ENCODE measurements around the gene PRKCQ.

The PRKCQ gene

GRCh38 chr10:6567203-6567703 lies 12.8 kb downstream of the PRKCQ start:
- no peaks in the 10 kb centered on the region for H3F3A ChIP-seq (ENCODE audit: insufficient read depth)
- H2AFZ ChIP-seq (ENCODE audit: low read depth, low read length, severe bottlenecking), result no peak overlapping the region
- H3K9me3 ChIP-seq (ENCODE audit: insufficient read depth, low read length), result no peaks in the 10 kb centered on the region
- no peak overlapping the region for H3K9ac ChIP-seq (ENCODE audit: low read length)
- H3K27me3 ChIP-seq (ENCODE audit: low read length), result no peaks in the 10 kb centered on the region
- no peaks in the 10 kb centered on the region for H3K79me2 ChIP-seq (ENCODE audit: insufficient read depth, low read length)
- no peak overlapping the region for H3K4me2 ChIP-seq (ENCODE audit: low read depth, low read length, poor library complexity, severe bottlenecking)
- no peaks in the 10 kb centered on the region for H4K20me1 ChIP-seq (ENCODE audit: low read depth, low read length)
- no peaks in the 10 kb centered on the region for H3K9me2 ChIP-seq (replicated peaks; ENCODE audit: insufficient read depth, low read length)
- TF ChIP-seq EZH2phosphoT487 (conservative IDR thresholded peaks at IDR 0.05; ENCODE audit: low read length), result no peak
- TF ChIP-seq, protein P1, sequence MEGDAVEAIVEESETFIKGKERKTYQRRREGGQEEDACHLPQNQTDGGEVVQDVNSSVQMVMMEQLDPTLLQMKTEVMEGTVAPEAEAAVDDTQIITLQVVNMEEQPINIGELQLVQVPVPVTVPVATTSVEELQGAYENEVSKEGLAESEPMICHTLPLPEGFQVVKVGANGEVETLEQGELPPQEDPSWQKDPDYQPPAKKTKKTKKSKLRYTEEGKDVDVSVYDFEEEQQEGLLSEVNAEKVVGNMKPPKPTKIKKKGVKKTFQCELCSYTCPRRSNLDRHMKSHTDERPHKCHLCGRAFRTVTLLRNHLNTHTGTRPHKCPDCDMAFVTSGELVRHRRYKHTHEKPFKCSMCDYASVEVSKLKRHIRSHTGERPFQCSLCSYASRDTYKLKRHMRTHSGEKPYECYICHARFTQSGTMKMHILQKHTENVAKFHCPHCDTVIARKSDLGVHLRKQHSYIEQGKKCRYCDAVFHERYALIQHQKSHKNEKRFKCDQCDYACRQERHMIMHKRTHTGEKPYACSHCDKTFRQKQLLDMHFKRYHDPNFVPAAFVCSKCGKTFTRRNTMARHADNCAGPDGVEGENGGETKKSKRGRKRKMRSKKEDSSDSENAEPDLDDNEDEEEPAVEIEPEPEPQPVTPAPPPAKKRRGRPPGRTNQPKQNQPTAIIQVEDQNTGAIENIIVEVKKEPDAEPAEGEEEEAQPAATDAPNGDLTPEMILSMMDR (IDR thresholded peaks at IDR 0.05; ENCODE audit: insufficient read depth, low read length, poor library complexity, severe bottlenecking), result no peak
- no peak overlapping the region for H3K4me3 ChIP-seq (ENCODE audit: insufficient read depth, low read length, poor library complexity, severe bottlenecking)
- no peak overlapping the region for H3K27ac ChIP-seq (ENCODE audit: low read depth, low read length)
- no peaks in the 10 kb centered on the region for H3K36me3 ChIP-seq (ENCODE audit: low read length)

DNA sequence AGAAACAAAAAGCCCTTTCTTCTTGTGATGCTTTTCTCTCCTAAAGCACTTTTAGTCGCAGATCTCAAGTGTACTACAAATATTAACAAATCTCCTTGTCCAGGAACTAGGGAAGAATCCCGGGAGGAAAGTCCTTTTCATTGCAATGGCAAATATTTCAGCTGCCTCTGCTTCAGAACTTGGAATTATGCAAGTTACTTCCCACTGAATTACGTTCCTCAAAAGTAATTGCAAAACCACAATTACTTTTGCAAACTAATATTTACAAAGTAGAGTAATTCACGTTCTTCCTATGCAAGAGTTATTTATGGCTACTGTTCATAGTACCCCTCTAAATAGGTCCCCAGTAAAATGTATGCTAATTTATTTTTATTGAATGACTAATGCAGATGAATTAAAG lies 14.5 kb downstream of the PRKCQ start:
- Histone ChIP-seq H3F3A (ENCODE audit: insufficient read depth) (no peaks in the 10 kb centered on the region), H3K27me3 (ENCODE audit: low read length) (no peaks in the 10 kb centered on the region), H3K9me3 (ENCODE audit: insufficient read depth, low read length) (no peaks in the 10 kb centered on the region), H3K27ac (ENCODE audit: low read depth, low read length) (no peak overlapping the region), H3K9ac (ENCODE audit: low read length) (no peak overlapping the region), H3K36me3 (ENCODE audit: low read length) (no peaks in the 10 kb centered on the region), H3K4me3 (ENCODE audit: insufficient read depth, low read length, poor library complexity, severe bottlenecking) (no peak overlapping the region), H4K20me1 (ENCODE audit: low read depth, low read length) (no peaks in the 10 kb centered on the region), H3K79me2 (ENCODE audit: insufficient read depth, low read length) (no peaks in the 10 kb centered on the region), H2AFZ (ENCODE audit: low read depth, low read length, severe bottlenecking) (no peak overlapping the region), H3K9me2 (replicated peaks; ENCODE audit: insufficient read depth, low read length) (no peaks in the 10 kb centered on the region), H3K4me2 (ENCODE audit: low read depth, low read length, poor library complexity, severe bottlenecking) (no peak overlapping the region)
- no peak for TF ChIP-seq EZH2phosphoT487 (conservative IDR thresholded peaks at IDR 0.05; ENCODE audit: low read length)
- TF ChIP-seq, protein P1 (IDR thresholded peaks at IDR 0.05; ENCODE audit: insufficient read depth, low read length, poor library complexity, severe bottlenecking), result no peak

GRCh38 chr10:6564367-6564766 lies 15.7 kb downstream of the PRKCQ start:
- Histone ChIP-seq H3K27me3 (ENCODE audit: low read length) (no peaks in the 10 kb centered on the region), H3K27ac (ENCODE audit: low read depth, low read length) (no peak overlapping the region), H4K20me1 (ENCODE audit: low read depth, low read length) (no peaks in the 10 kb centered on the region), H3K79me2 (ENCODE audit: insufficient read depth, low read length) (no peaks in the 10 kb centered on the region), H3K9ac (ENCODE audit: low read length) (no peak overlapping the region), H3K4me3 (ENCODE audit: insufficient read depth, low read length, poor library complexity, severe bottlenecking) (no peak overlapping the region), H3K36me3 (ENCODE audit: low read length) (no peaks in the 10 kb centered on the region), H2AFZ (ENCODE audit: low read depth, low read length, severe bottlenecking) (no peak overlapping the region), H3K9me2 (replicated peaks; ENCODE audit: insufficient read depth, low read length) (no peaks in the 10 kb centered on the region), H3K9me3 (ENCODE audit: insufficient read depth, low read length) (no peaks in the 10 kb centered on the region), H3K4me2 (ENCODE audit: low read depth, low read length, poor library complexity, severe bottlenecking) (no peak overlapping the region), H3F3A (ENCODE audit: insufficient read depth) (no peaks in the 10 kb centered on the region)
- TF ChIP-seq, protein P1 (IDR thresholded peaks at IDR 0.05; ENCODE audit: insufficient read depth, low read length, poor library complexity, severe bottlenecking), result no peak
- no peak for TF ChIP-seq EZH2phosphoT487 (conservative IDR thresholded peaks at IDR 0.05; ENCODE audit: low read length)
